ENCODE results near the gene FAM13A.

Gene FAM13A

GRCh38 chr4:88761861-88762523, 295.0 kb downstream of the FAM13A start:
- no peak for DNase-seq (ENCODE audit: low read depth in 1 of 2, low spot score in 1 of 2)
- no peak overlapping the region for H3K4me3 ChIP-seq (replicated peaks; ENCODE audit: insufficient read depth, low read length)
- TF ChIP-seq CTCF (IDR thresholded peaks at IDR 0.05; ENCODE audit: insufficient read depth, low read length) (no peak), SPI1 (IDR thresholded peaks at IDR 0.05; ENCODE audit: borderline replicate concordance, low read depth) (no peak), POLR2AphosphoS5 (IDR thresholded peaks at IDR 0.05; ENCODE audit: low read depth) (no peak), GABPA (IDR thresholded peaks at IDR 0.05; ENCODE audit: low read depth) (no peak), REST (IDR thresholded peaks at IDR 0.05; ENCODE audit: insufficient replicate concordance, low read depth) (no peak)

GRCh38 chr4:88761342-88761741, 295.6 kb downstream of the FAM13A start:
- Histone ChIP-seq H3K27ac (replicated peaks) (no peak overlapping the region), H3K4me3 (replicated peaks; ENCODE audit: insufficient read depth, low read length) (no peak overlapping the region), H3K27me3 (ENCODE audit: insufficient read depth, poor library complexity, severe bottlenecking) (peaks cover 5% of the 10 kb centered on the region)
- TF ChIP-seq REST (IDR thresholded peaks at IDR 0.05; ENCODE audit: insufficient replicate concordance, low read depth): no peak
- no peak for TF ChIP-seq POLR2AphosphoS5 (IDR thresholded peaks at IDR 0.05; ENCODE audit: low read depth)
- no peak for TF ChIP-seq CTCF (IDR thresholded peaks at IDR 0.05; ENCODE audit: insufficient read depth, low read length)
- TF ChIP-seq SPI1 (IDR thresholded peaks at IDR 0.05; ENCODE audit: borderline replicate concordance, low read depth): no peak
- no peak for TF ChIP-seq GABPA (IDR thresholded peaks at IDR 0.05; ENCODE audit: low read depth)
- DNase-seq (ENCODE audit: low read depth in 1 of 2, low spot score in 1 of 2): no peak

More at GRCh38 chr4:88761861-88762523, 295.0 kb downstream of the FAM13A start:
- H3K27ac ChIP-seq (replicated peaks): no peak overlapping the region
- H3K27me3 ChIP-seq (ENCODE audit: insufficient read depth, poor library complexity, severe bottlenecking): peaks cover 6% of the 10 kb centered on the region

GRCh38 chr4:88759895-88760290, 297.1 kb downstream of the FAM13A start:
- no peaks in the 10 kb centered on the region for H3K27me3 ChIP-seq (ENCODE audit: insufficient read depth, poor library complexity, severe bottlenecking)
- no peak overlapping the region for H3K27ac ChIP-seq (replicated peaks)
- no peak for DNase-seq (ENCODE audit: low read depth in 1 of 2, low spot score in 1 of 2)
- no peak overlapping the region for H3K4me3 ChIP-seq (replicated peaks; ENCODE audit: insufficient read depth, low read length)
- no peak for TF ChIP-seq REST (IDR thresholded peaks at IDR 0.05; ENCODE audit: insufficient replicate concordance, low read depth)
- no peak for TF ChIP-seq GABPA (IDR thresholded peaks at IDR 0.05; ENCODE audit: low read depth)
- no peak for TF ChIP-seq CTCF (IDR thresholded peaks at IDR 0.05; ENCODE audit: insufficient read depth, low read length)
- TF ChIP-seq POLR2AphosphoS5 (IDR thresholded peaks at IDR 0.05; ENCODE audit: low read depth): no peak
- no peak for TF ChIP-seq SPI1 (IDR thresholded peaks at IDR 0.05; ENCODE audit: borderline replicate concordance, low read depth)

Measured in HL-60 (cell line).